Measurements from ENCODE around the gene TRPM2. TPM values are rescaled to one million over a fixed set of nuclear protein-coding genes. Genes with fewer than 3 reads are reported as not detected.

The TRPM2 gene
- total RNA-seq, 1 donor: not detected

- H3K4me3 ChIP-seq (ENCODE audit: low read depth, low read length): no peak overlapping the region
- TF ChIP-seq CTCF (IDR thresholded peaks at IDR 0.05; ENCODE audit: insufficient read depth, low read length): no peak
- no peak for DNase-seq (ENCODE audit: low read depth)
Measured at GRCh38 chr21:44317241-44317782, 36.1 kb upstream of the TRPM2 start.

- no peak for TF ChIP-seq CTCF (IDR thresholded peaks at IDR 0.05; ENCODE audit: insufficient read depth, low read length)
- DNase-seq (ENCODE audit: low read depth): no peak
- H3K4me3 ChIP-seq (ENCODE audit: low read depth, low read length): no peak overlapping the region
Measured at GRCh38 chr21:44317871-44318270, 35.5 kb upstream of the TRPM2 start.

GRCh38 chr21:44318489-44319285, 34.7 kb upstream of the TRPM2 start:
- TF ChIP-seq CTCF (IDR thresholded peaks at IDR 0.05; ENCODE audit: insufficient read depth, low read length): no peak
- no peak overlapping the region for H3K4me3 ChIP-seq (ENCODE audit: low read depth, low read length)
- DNase-seq (ENCODE audit: low read depth): no peak

GRCh38 chr21:44319407-44320065, 33.9 kb upstream of the TRPM2 start:
- H3K4me3 ChIP-seq (ENCODE audit: low read depth, low read length): no peak overlapping the region
- no peak for DNase-seq (ENCODE audit: low read depth)
- TF ChIP-seq CTCF (IDR thresholded peaks at IDR 0.05; ENCODE audit: insufficient read depth, low read length): no peak

GRCh38 chr21:44320847-44321246, 32.6 kb upstream of the TRPM2 start:
- no peak for TF ChIP-seq CTCF (IDR thresholded peaks at IDR 0.05; ENCODE audit: insufficient read depth, low read length)
- DNase-seq (ENCODE audit: low read depth): no peak

GRCh38 chr21:44321846-44322450, 31.5 kb upstream of the TRPM2 start:
- DNase-seq (ENCODE audit: low read depth): no peak
- TF ChIP-seq CTCF (IDR thresholded peaks at IDR 0.05; ENCODE audit: insufficient read depth, low read length): no peak
- no peak overlapping the region for H3K4me3 ChIP-seq (ENCODE audit: low read depth, low read length)

More at GRCh38 chr21:44320847-44321246, 32.6 kb upstream of the TRPM2 start:
- H3K4me3 ChIP-seq (ENCODE audit: low read depth, low read length): no peak overlapping the region
